Psoas muscle (tissue), 8 donors: ENCODE results near the gene CAVIN1. TPM values are rescaled to one million over a fixed set of nuclear protein-coding genes. Genes with fewer than 3 reads are reported as not detected.

Experiments used
- ATAC-seq, 4 donors: fragments of 200-7000 bp; cut with Tn5 transposase; one replicate each; pipeline ENCODE4 v1.9.1; 2020; ENCODE audit warnings: moderate library complexity in 3 of 4, mild to moderate bottlenecking in 2 of 4
- DNase-seq, 2 donors: peaks; one replicate each; pipeline ENCODE4 v3.0.0-alpha.2; 2020
- H3K27ac ChIP-seq: fragments of 200-600 bp; one replicate; pipeline ENCODE4 v1.8.0; 2022
- H3K27me3 ChIP-seq, 3 donors: fragments of 200-600 bp in 1 of 3; one replicate each; pipeline versions ENCODE4 v1.6.1 to v1.8.0; 2013 to 2022; ENCODE audit warnings: low read length in 2 of 3, mild to moderate bottlenecking in 2 of 3, moderate library complexity in 1 of 3; ENCODE audit not compliant: insufficient read depth in 3 of 3
- H3K36me3 ChIP-seq, 2 donors: fragments of 200-600 bp in 1 of 2; one replicate each; pipeline versions ENCODE4 v1.6.1 to v1.8.0; 2013 to 2022; ENCODE audit warnings: low read depth in 1 of 2, mild to moderate bottlenecking in 1 of 2, moderate library complexity in 1 of 2; ENCODE audit not compliant: insufficient read depth in 1 of 2
- H3K4me1 ChIP-seq: fragments of 200-600 bp; one replicate; pipeline ENCODE4 v1.8.0; 2022
- H3K4me3 ChIP-seq: fragments of 200-600 bp; one replicate; pipeline ENCODE4 v1.8.0; 2022; ENCODE audit warnings: mild to moderate bottlenecking
- H3K9me3 ChIP-seq: fragments of 200-600 bp; one replicate; pipeline ENCODE4 v1.8.0; 2022
- CTCF ChIP-seq: fragments of 200-600 bp; IDR thresholded peaks from one replicate; pipeline ENCODE4 v1.8.0; 2022; ENCODE audit warnings: antibody characterized with exemption
- WGBS, 3 donors: extraction: QIAGEN DNeasy Blood & Tissue Kit; methylation state at CpG; one replicate each; pipeline versions ENCODE4 v1.1.6 to v1.1.7; 2013; 5-methylcytosine and 5-hydroxymethylcytosine counted together
- intact Hi-C, 2 donors: fragments of 100-400 bp; cut with DNase I; formaldehyde crosslinking; loops; one replicate each; pipeline versions ENCODE4 v1.11.0 to v1.14.2; 2022
- polyA plus RNA-seq, 3 donors: library from polyadenylated mRNA; stranded (reverse); fragments of 200-250 nt; gene quantifications; one replicate each; pipeline ENCODE4 v1.2.3, GENCODE V29; 2013
- total RNA-seq, 4 donors: library from RNA; stranded (reverse); fragmentation: NEBNext Ultra II Directional in 2 of 4; extraction: Animal tissue kit (Norgen Biotek cat#: 25700) in 2 of 4; gene quantifications; one replicate each; pipeline versions ENCODE4 v1.2.1 to v1.2.4, GENCODE V29; 2021 to 2023
- donor health status: healthy with polysubstance abuse.
- donor health status: DM: no; HTN: no; CAD: no; lungs with moderate emphysema.
- donor health status: Bipolar disorder and iron deficiency.
- donor health status: healthy.
- donor health status: DM: yes; HTN: yes; CAD: no.
- donor health status: DM: no; HTN: no; CAD: no.
- donor health status: DM: no; HTN: no; CAD: no.
- donor health status: DM: yes; HTN: yes; CAD: no.

Gene CAVIN1
- total and polyA plus RNA-seq, 7 donors: 69.5 to 151 (median 109) TPM

GRCh38 chr17:42406615-42407288 lies 16.3 kb downstream of the CAVIN1 start:
- peaks cover 63% of the 10 kb centered on the region for H3K4me1 ChIP-seq
- intact Hi-C loops: loop anchor here (1.0 to 10.0 kb wide), 7 partner anchors 18 to 292 kb away; partner anchors contain the start of genes DHX58 (in 1 of the 2) and STAT3 (in 1 of the 2)
- WGBS, 3 donors: 26 to 37% (median 32%) methylated on average over 5 of the region's 5 CpGs
- TF ChIP-seq CTCF: no peak
- peak overlapping the region; percentile 37 for H3K4me3 ChIP-seq
- H3K27ac ChIP-seq: peak overlapping the region; percentile 90
- ATAC-seq: no peak
- no peaks in the 10 kb centered on the region for H3K9me3 ChIP-seq
- no peak for DNase-seq
- no peaks in the 10 kb centered on the region for H3K27me3 ChIP-seq
- H3K36me3 ChIP-seq: peaks cover 0 to 35% of the 10 kb centered on the region in 2 donors

- Histone ChIP-seq H3K36me3 (peaks cover 0 to 35% of the 10 kb centered on the region in 2 donors), H3K4me1 (peaks cover 56% of the 10 kb centered on the region), H3K27me3 (no peaks in the 10 kb centered on the region), H3K4me3 (peak overlapping the region; percentile 37), H3K9me3 (no peaks in the 10 kb centered on the region), H3K27ac (peak overlapping the region; percentile 90)
- WGBS, 3 donors: 27 to 36% (median 36%) methylated on average over 26 of the region's 26 CpGs
- peak; percentile 81 for TF ChIP-seq CTCF
- DNase-seq (peak; percentile 88 to 92), ATAC-seq (peak; percentile 58 to 73 (median 68))
- intact Hi-C loops: loop anchor here (1.0 to 10.0 kb wide), 7 partner anchors 17 to 291 kb away; partner anchors contain the start of genes DHX58 (in 1 of the 2) and STAT3 (in 1 of the 2)
These were observed 17.0 kb downstream of the CAVIN1 start for GRCh38 chr17:42405963-42406495.

GRCh38 chr17:42405076-42405475 lies 18.0 kb downstream of the CAVIN1 start:
- no peak for TF ChIP-seq CTCF
- no peak for ATAC-seq
- Histone ChIP-seq H3K4me3 (no peak overlapping the region), H3K27me3 (no peaks in the 10 kb centered on the region), H3K36me3 (peaks cover 0 to 35% of the 10 kb centered on the region in 2 donors), H3K27ac (no peak overlapping the region), H3K4me1 (peaks cover 53% of the 10 kb centered on the region), H3K9me3 (no peaks in the 10 kb centered on the region)
- 82 to 86% (median 85%) methylated on average over 35 of the region's 35 CpGs for WGBS, 3 donors
- DNase-seq: no peak
- intact Hi-C loops: loop anchor here in 1 of 2 donors (5.0 to 10.0 kb wide), 3 partner anchors 112 to 290 kb away; partner anchors contain the start of gene DHX58

GRCh38 chr17:42404326-42405055 lies 18.6 kb downstream of the CAVIN1 start:
- TF ChIP-seq CTCF: no peak
- ATAC-seq: no peak
- 84 to 85% (median 85%) methylated on average over 62 to 63 of the region's 63 CpGs for WGBS, 3 donors
- DNase-seq: no peak
- peak overlapping the region; percentile 11 for H3K27ac ChIP-seq
- H3K4me1 ChIP-seq: peaks cover 47% of the 10 kb centered on the region
- no peaks in the 10 kb centered on the region for H3K9me3 ChIP-seq
- no peak overlapping the region for H3K4me3 ChIP-seq
- peaks cover 0 to 35% of the 10 kb centered on the region in 2 donors for H3K36me3 ChIP-seq
- no peaks in the 10 kb centered on the region for H3K27me3 ChIP-seq
- intact Hi-C loops: loop anchor here in 1 of 2 donors (5.0 to 10.0 kb wide), 3 partner anchors 113 to 290 kb away; partner anchors contain the start of gene DHX58
